Bladder microvascular endothelial cell (primary cell): ENCODE measurements around the gene MDN1. TPM values are rescaled to one million over a fixed set of nuclear protein-coding genes. Genes with fewer than 3 reads are reported as not detected.

Experiments
- total RNA-seq: library from RNA; depleted of rRNA; stranded (reverse); fragments of >200 nt; gene quantifications from 2 replicates; pipeline ENCODE4 v1.2.3, GENCODE V29; 2014

Gene MDN1, protein sequence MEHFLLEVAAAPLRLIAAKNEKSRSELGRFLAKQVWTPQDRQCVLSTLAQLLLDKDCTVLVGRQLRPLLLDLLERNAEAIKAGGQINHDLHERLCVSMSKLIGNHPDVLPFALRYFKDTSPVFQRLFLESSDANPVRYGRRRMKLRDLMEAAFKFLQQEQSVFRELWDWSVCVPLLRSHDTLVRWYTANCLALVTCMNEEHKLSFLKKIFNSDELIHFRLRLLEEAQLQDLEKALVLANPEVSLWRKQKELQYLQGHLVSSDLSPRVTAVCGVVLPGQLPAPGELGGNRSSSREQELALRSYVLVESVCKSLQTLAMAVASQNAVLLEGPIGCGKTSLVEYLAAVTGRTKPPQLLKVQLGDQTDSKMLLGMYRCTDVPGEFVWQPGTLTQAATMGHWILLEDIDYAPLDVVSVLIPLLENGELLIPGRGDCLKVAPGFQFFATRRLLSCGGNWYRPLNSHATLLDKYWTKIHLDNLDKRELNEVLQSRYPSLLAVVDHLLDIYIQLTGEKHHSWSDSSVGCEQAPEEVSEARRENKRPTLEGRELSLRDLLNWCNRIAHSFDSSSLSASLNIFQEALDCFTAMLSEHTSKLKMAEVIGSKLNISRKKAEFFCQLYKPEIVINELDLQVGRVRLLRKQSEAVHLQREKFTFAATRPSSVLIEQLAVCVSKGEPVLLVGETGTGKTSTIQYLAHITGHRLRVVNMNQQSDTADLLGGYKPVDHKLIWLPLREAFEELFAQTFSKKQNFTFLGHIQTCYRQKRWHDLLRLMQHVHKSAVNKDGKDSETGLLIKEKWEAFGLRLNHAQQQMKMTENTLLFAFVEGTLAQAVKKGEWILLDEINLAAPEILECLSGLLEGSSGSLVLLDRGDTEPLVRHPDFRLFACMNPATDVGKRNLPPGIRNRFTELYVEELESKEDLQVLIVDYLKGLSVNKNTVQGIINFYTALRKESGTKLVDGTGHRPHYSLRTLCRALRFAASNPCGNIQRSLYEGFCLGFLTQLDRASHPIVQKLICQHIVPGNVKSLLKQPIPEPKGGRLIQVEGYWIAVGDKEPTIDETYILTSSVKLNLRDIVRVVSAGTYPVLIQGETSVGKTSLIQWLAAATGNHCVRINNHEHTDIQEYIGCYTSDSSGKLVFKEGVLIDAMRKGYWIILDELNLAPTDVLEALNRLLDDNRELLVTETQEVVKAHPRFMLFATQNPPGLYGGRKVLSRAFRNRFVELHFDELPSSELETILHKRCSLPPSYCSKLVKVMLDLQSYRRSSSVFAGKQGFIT (N-terminal part only)
- total RNA-seq = 11.8 and 33.7 TPM in 2 replicates

DNA sequence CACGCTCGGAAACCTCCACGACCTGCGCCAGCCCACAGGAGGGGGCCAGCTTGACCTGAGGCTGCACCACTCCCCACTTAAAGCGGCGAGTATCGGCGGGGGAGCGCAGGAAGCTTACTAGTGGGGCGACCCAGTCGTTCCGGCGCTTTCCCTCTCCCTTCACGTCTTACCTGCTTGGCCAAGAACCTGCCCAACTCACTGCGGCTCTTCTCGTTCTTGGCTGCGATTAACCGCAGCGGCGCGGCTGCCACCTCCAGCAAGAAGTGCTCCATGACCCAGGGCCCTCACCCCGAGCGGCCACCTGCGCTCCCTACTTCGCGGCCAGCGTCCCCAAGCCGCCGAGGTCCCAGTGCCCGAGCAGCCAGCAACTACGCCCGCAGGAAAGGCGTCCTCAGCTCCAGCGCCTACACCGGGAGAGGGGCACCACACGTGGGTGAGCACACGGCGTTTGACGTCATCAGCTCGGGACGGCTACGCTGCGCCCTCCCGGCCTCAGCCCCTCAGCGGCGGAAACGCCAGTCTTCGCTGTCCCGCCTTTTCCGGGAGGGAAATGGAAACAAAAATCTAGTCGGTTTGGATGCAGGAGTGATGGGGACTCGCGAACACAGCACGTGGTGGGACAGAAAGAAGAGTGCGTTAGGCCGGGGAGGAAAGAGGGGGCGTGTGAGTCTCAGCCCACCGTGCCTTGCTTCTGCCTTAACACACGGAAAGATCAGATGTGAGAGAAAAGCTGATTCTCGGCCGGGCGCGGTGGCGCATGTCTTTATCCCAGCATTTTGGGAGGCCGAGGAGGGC lies at the start of gene MDN1:
Gene MDN1, minus strand, starts transcription at position 459 of the 795 bp plus-strand sequence. Its CDS starts 187 bp downstream, at position 272.

DNA sequence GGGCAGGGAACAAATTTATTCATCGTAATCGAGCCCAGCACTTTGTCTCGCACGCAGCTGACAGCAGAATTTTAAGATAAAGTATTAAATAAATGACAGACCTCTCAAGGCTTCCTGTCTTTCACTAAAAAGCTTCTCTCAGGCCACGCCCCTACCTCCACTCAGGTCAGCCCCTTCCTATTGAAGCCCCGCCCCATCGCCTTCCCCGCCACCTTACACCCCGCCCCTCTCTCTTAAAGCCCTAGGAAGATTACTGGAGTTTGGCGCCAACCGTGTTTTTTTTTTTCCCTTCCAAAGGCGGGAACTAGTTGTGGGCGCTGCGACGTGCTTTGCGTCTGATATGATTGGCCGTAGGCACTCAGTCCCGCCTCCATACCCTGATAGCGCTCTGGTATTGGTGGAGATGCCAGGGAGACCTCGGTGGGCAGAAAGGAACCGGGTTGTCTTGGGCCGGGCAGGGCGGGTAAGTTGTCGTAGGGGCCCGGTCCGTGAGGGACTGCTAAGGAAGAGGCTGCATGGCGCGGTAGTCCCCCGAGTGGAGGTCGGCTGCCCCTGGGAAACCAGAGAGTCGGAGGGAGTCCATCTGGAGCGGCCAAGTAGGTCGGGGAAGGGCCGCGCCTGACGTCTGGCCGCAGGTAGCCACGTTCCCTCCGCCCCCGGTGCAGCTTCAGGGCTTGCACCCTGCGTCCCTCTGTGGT lies 10.0 kb upstream of the MDN1 start, which contains the start of gene CASP8AP2:
Gene CASP8AP2, plus strand, starts transcription at position 409 of the 698 bp plus-strand sequence.

GRCh38 chr6:89638320-89639195 lies 181.0 kb downstream of the MDN1 start, which contains the start of gene LYRM2:
LYRM2 (minus strand) TSS chr6:89638747; CDS start chr6:89638716, 31 bp downstream.

Other genes with a start within 250 kb of the MDN1 start
- gene LYRM2, start 181.0 kb downstream of the MDN1 start, total RNA-seq = 9.4 and 12.1 TPM in 2 replicates
- 8.4 and 20.3 TPM in 2 replicates for gene CASP8AP2, start 10.1 kb upstream of the MDN1 start, total RNA-seq
- gene GJA10, start 74.7 kb upstream of the MDN1 start, total RNA-seq = not detected in 2 replicates